COLO829 (cell line): ENCODE results near the gene COIL.

Source experiments
- DNase-seq: peaks from one replicate; pipeline ENCODE4 v3.0.0; 2012; ENCODE audit warnings: low spot score

COIL gene

GRCh38 chr17:56935461-56935860 is 25.4 kb downstream of the COIL start:
- no peak for DNase-seq

GRCh38 chr17:56934280-56934679 is 26.6 kb downstream of the COIL start:
- DNase-seq, result no peak

- DNase-seq, result no peak
Measured at GRCh38 chr17:56933868-56934267, 27.0 kb downstream of the COIL start.

GRCh38 chr17:56933151-56933745 is 27.6 kb downstream of the COIL start:
- DNase-seq, result no peak

- no peak for DNase-seq
Measured at GRCh38 chr17:56930739-56931337, 30.0 kb downstream of the COIL start.

GRCh38 chr17:56929362-56929969 is 31.4 kb downstream of the COIL start:
- DNase-seq, result no peak

- DNase-seq, result no peak
Measured at GRCh38 chr17:56928586-56928985, 32.3 kb downstream of the COIL start.

GRCh38 chr17:56926704-56927103 is 34.1 kb downstream of the COIL start:
- DNase-seq, result no peak

GRCh38 chr17:56926270-56926669 is 34.6 kb downstream of the COIL start:
- DNase-seq, result no peak

GRCh38 chr17:56925088-56925487 is 35.8 kb downstream of the COIL start:
- DNase-seq, result no peak

- no peak for DNase-seq
Measured at GRCh38 chr17:56919717-56920116, 41.1 kb downstream of the COIL start.

GRCh38 chr17:56918916-56919315 is 41.9 kb downstream of the COIL start:
- DNase-seq, result no peak

GRCh38 chr17:56917559-56918296 is 43.1 kb downstream of the COIL start:
- peak; percentile 61 for DNase-seq

GRCh38 chr17:56914581-56915273 is 46.1 kb downstream of the COIL start:
- no peak for DNase-seq

- peak; percentile 92 for DNase-seq
Measured at GRCh38 chr17:56913867-56914580, 46.8 kb downstream of the COIL start, which contains the start of gene TRIM25. Gene TRIM25 (minus strand): TSS chr17:56914049. CDS start chr17:56913988, 61 bp downstream.

- DNase-seq, result no peak
Measured at GRCh38 chr17:56913353-56913866, 47.4 kb downstream of the COIL start.

- no peak for DNase-seq
Measured at GRCh38 chr17:56913000-56913311, 47.9 kb downstream of the COIL start.

GRCh38 chr17:56912105-56912999 is 48.5 kb downstream of the COIL start:
- no peak for DNase-seq

- no peak for DNase-seq
Measured at GRCh38 chr17:56910509-56911235, 50.2 kb downstream of the COIL start.
